ENCODE measurements around the gene MUC20. TPM values are rescaled to one million over a fixed set of nuclear protein-coding genes. Genes with fewer than 3 reads are reported as not detected.
"Not testable (repeated sequence)": the region's sequence is repeated elsewhere in the genome, so short reads cannot be mapped to it uniquely, and the experiment has no call there.

MUC20 gene
- total RNA-seq, 6 experiments from 2014 or later, result 0.11 to 0.17 (median 0.14) TPM; not detected in 3

GRCh38 chr3:195715134-195715533 is 5.6 kb upstream of the MUC20 start:
- H3K36me3 Mint-ChIP-seq (ENCODE audit: low read depth), result no peaks in the 10 kb centered on the region
- H3K4me1 Mint-ChIP-seq (ENCODE audit: low read depth), result no peaks in the 10 kb centered on the region
- peaks cover 24% of the 10 kb centered on the region for H3K27me3 Mint-ChIP-seq (ENCODE audit: insufficient read depth)
- no peak overlapping the region for H3K4me3 Mint-ChIP-seq
- no peak for DNase-seq
- H3K27ac Mint-ChIP-seq, result no peak overlapping the region
- TF ChIP-seq CTCF (IDR thresholded peaks at IDR 0.05), result no peak
- no peaks in the 10 kb centered on the region for H3K9me3 Mint-ChIP-seq

GRCh38 chr3:195715583-195716266 is 5.1 kb upstream of the MUC20 start:
- no peak overlapping the region for H3K4me3 Mint-ChIP-seq
- no peaks in the 10 kb centered on the region for H3K36me3 Mint-ChIP-seq (ENCODE audit: low read depth)
- H3K27ac Mint-ChIP-seq, result no peak overlapping the region
- TF ChIP-seq CTCF (IDR thresholded peaks at IDR 0.05), result no peak
- DNase-seq, result no peak
- H3K27me3 Mint-ChIP-seq (ENCODE audit: insufficient read depth), result peaks cover 24% of the 10 kb centered on the region
- no peaks in the 10 kb centered on the region for H3K9me3 Mint-ChIP-seq
- H3K4me1 Mint-ChIP-seq (ENCODE audit: low read depth), result no peaks in the 10 kb centered on the region

GRCh38 chr3:195717416-195717815 is 3.4 kb upstream of the MUC20 start:
- Mint-ChIP-seq H3K36me3 (ENCODE audit: low read depth) (no peaks in the 10 kb centered on the region), H3K27ac (no peak overlapping the region), H3K4me1 (ENCODE audit: low read depth) (no peaks in the 10 kb centered on the region), H3K27me3 (ENCODE audit: insufficient read depth) (peaks cover 24% of the 10 kb centered on the region), H3K9me3 (no peaks in the 10 kb centered on the region), H3K4me3 (no peak overlapping the region)
- no peak for TF ChIP-seq CTCF (IDR thresholded peaks at IDR 0.05)
- DNase-seq, result no peak

GRCh38 chr3:195717852-195718476 is 2.8 kb upstream of the MUC20 start:
- Mint-ChIP-seq H3K27me3 (ENCODE audit: insufficient read depth) (peaks cover 24% of the 10 kb centered on the region), H3K36me3 (ENCODE audit: low read depth) (no peaks in the 10 kb centered on the region), H3K27ac (no peak overlapping the region), H3K4me3 (no peak overlapping the region), H3K9me3 (no peaks in the 10 kb centered on the region), H3K4me1 (ENCODE audit: low read depth) (no peaks in the 10 kb centered on the region)
- DNase-seq, result no peak
- no peak for TF ChIP-seq CTCF (IDR thresholded peaks at IDR 0.05)

- peaks cover 24% of the 10 kb centered on the region for H3K27me3 Mint-ChIP-seq (ENCODE audit: insufficient read depth)
- H3K27ac Mint-ChIP-seq, result no peak overlapping the region
- TF ChIP-seq CTCF (IDR thresholded peaks at IDR 0.05), result no peak
- DNase-seq, result no peak
- no peaks in the 10 kb centered on the region for H3K4me1 Mint-ChIP-seq (ENCODE audit: low read depth)
- H3K4me3 Mint-ChIP-seq, result no peak overlapping the region
- H3K36me3 Mint-ChIP-seq (ENCODE audit: low read depth), result no peaks in the 10 kb centered on the region
- H3K9me3 Mint-ChIP-seq, result no peaks in the 10 kb centered on the region
Observed at GRCh38 chr3:195718477-195718984, 2.2 kb upstream of the MUC20 start.

- peaks cover 21% of the 10 kb centered on the region for H3K27me3 Mint-ChIP-seq (ENCODE audit: insufficient read depth)
- H3K36me3 Mint-ChIP-seq (ENCODE audit: low read depth); DNase-seq; H3K27ac Mint-ChIP-seq; H3K9me3 Mint-ChIP-seq; H3K4me1 Mint-ChIP-seq (ENCODE audit: low read depth); H3K4me3 Mint-ChIP-seq: not testable (repeated sequence)
Observed at GRCh38 chr3:195719514-195720254, 1.1 kb upstream of the MUC20 start.

- H3K27ac Mint-ChIP-seq; H3K4me1 Mint-ChIP-seq (ENCODE audit: low read depth); H3K4me3 Mint-ChIP-seq; DNase-seq; H3K9me3 Mint-ChIP-seq; H3K36me3 Mint-ChIP-seq (ENCODE audit: low read depth): not testable (repeated sequence)
- peaks cover 16% of the 10 kb centered on the region for H3K27me3 Mint-ChIP-seq (ENCODE audit: insufficient read depth)
Observed at GRCh38 chr3:195722139-195722995, 1.6 kb downstream of the MUC20 start.

GRCh38 chr3:195722996-195723345 is 2.2 kb downstream of the MUC20 start:
- not testable (repeated sequence) for DNase-seq; H3K9me3 Mint-ChIP-seq; H3K27ac Mint-ChIP-seq; H3K4me1 Mint-ChIP-seq (ENCODE audit: low read depth); H3K36me3 Mint-ChIP-seq (ENCODE audit: low read depth); H3K4me3 Mint-ChIP-seq
- H3K27me3 Mint-ChIP-seq (ENCODE audit: insufficient read depth), result peaks cover 12% of the 10 kb centered on the region

Measured in HFFc6 (cell line).